Stromal cell of bone marrow (primary cell): Measurements from ENCODE around the gene PCBP4.

Experiments used
- DNase-seq: peaks from one replicate; pipeline ENCODE4 v3.0.0-alpha.2; 2012; ENCODE audit warnings: low read depth

Gene PCBP4

GRCh38 chr3:51955175-51955892 is 11.9 kb downstream of the PCBP4 start, which contains the start of gene GPR62:
GPR62 (plus strand) TSS chr3:51955381; CDS start chr3:51955653, 272 bp downstream.
- DNase-seq: no peak

- no peak for DNase-seq
Observed at GRCh38 chr3:51954713-51955112, 12.5 kb downstream of the PCBP4 start.

- no peak for DNase-seq
Observed at GRCh38 chr3:51954105-51954504, 13.1 kb downstream of the PCBP4 start.

GRCh38 chr3:51953445-51953844 is 13.8 kb downstream of the PCBP4 start:
- DNase-seq: peak; percentile 52

- no peak for DNase-seq
Observed at GRCh38 chr3:51950899-51951298, 16.4 kb downstream of the PCBP4 start.

GRCh38 chr3:51949121-51949520 is 18.1 kb downstream of the PCBP4 start:
- DNase-seq: no peak

GRCh38 chr3:51948016-51948580 is 19.2 kb downstream of the PCBP4 start:
- DNase-seq: no peak

GRCh38 chr3:51947215-51947900 is 19.9 kb downstream of the PCBP4 start:
- DNase-seq: no peak

- DNase-seq: no peak
Observed at GRCh38 chr3:51946796-51947195, 20.5 kb downstream of the PCBP4 start.

- no peak for DNase-seq
Observed at GRCh38 chr3:51945926-51946705, 21.1 kb downstream of the PCBP4 start.

- no peak for DNase-seq
Observed at GRCh38 chr3:51945031-51945840, 22.0 kb downstream of the PCBP4 start.

GRCh38 chr3:51944451-51945021 is 22.7 kb downstream of the PCBP4 start:
- DNase-seq: no peak

- no peak for DNase-seq
Observed at GRCh38 chr3:51943451-51944391, 23.5 kb downstream of the PCBP4 start.

GRCh38 chr3:51942603-51943450 is 24.4 kb downstream of the PCBP4 start:
- peak; percentile 58 for DNase-seq

- peak; percentile 100 for DNase-seq
Observed at GRCh38 chr3:51941798-51942602, 25.3 kb downstream of the PCBP4 start, which contains the start of the genes PARP3 and RRP9. PARP3 (plus strand) TSS chr3:51942363; CDS start chr3:51943356, 993 bp downstream. RRP9 (minus strand) TSS chr3:51941904; CDS start chr3:51941867, 37 bp downstream.

GRCh38 chr3:51941463-51941797 is 25.8 kb downstream of the PCBP4 start:
- DNase-seq: no peak

GRCh38 chr3:51940648-51941462 is 26.4 kb downstream of the PCBP4 start:
- peak; percentile 4 for DNase-seq
